Heart right ventricle (tissue), 16 donors: ENCODE measurements around the gene GPSM1. TPM values are rescaled to one million over a fixed set of nuclear protein-coding genes. Genes with fewer than 3 reads are reported as not detected.
"Not testable (repeated sequence)": the region's sequence is repeated elsewhere in the genome, so short reads cannot be mapped to it uniquely, and the experiment has no call there.

Experiments used
- ATAC-seq, 8 donors: fragments of 200-7000 bp; cut with Tn5 transposase; one replicate each; pipeline ENCODE4 v1.9.1; 2020; ENCODE audit warnings: mild to moderate bottlenecking in 8 of 8, moderate library complexity in 8 of 8, moderate number of reproducible peaks in 1 of 8
- DNase-seq, 2 donors: peaks; one replicate each; pipeline ENCODE4 v3.0.0-alpha.2; 2020
- H3K27ac ChIP-seq, 10 donors: fragments of 200-600 bp; sonication (generic) in 2 of 10; one replicate each; pipeline versions ENCODE4 v1.5.0 to v1.8.0; 2020 to 2022; ENCODE audit warnings: mild to moderate bottlenecking in 3 of 10
- H3K27me3 ChIP-seq, 7 donors: fragments of 200-600 bp; one replicate each; pipeline ENCODE4 v1.8.0; 2021 to 2022; ENCODE audit warnings: mild to moderate bottlenecking in 2 of 7
- H3K36me3 ChIP-seq, 9 donors: fragments of 200-600 bp; sonication (generic) in 1 of 9; one replicate each; pipeline versions ENCODE4 v1.5.0 to v1.8.0; 2020 to 2022; ENCODE audit warnings: mild to moderate bottlenecking in 2 of 9
- H3K4me1 ChIP-seq, 9 donors: fragments of 200-600 bp; sonication (generic) in 1 of 9; one replicate each; pipeline versions ENCODE4 v1.5.0 to v1.8.0; 2020 to 2022; ENCODE audit warnings: mild to moderate bottlenecking in 4 of 9
- H3K4me3 ChIP-seq, 10 donors: fragments of 200-600 bp; sonication (generic) in 2 of 10; one replicate each; pipeline versions ENCODE4 v1.5.0 to v1.8.0; 2020 to 2022; ENCODE audit warnings: mild to moderate bottlenecking in 7 of 10, moderate library complexity in 2 of 10
- H3K9me3 ChIP-seq, 11 donors: fragments of 200-600 bp in 10 of 11; sonication (generic) in 2 of 11; one replicate each; pipeline versions ENCODE4 v1.5.0 to v1.8.0; 2013 to 2022; ENCODE audit warnings: mild to moderate bottlenecking in 2 of 11, control low read depth in 1 of 11, moderate library complexity in 1 of 11
- WGBS, 2 donors: extraction: QIAGEN DNeasy Blood & Tissue Kit; methylation state at CpG; one replicate each; pipeline ENCODE4 v1.1.7; 2013; ENCODE audit warnings: inconsistent platforms in 1 of 2; 5-methylcytosine and 5-hydroxymethylcytosine counted together
- intact Hi-C, 10 donors: fragments of 100-400 bp; cut with DNase I; formaldehyde crosslinking; loops; one replicate each; pipeline versions ENCODE4 v1.11.1 to v1.14.2; 2022
- polyA plus RNA-seq, 2 donors: library from polyadenylated mRNA; stranded (reverse); fragments of 200-250 nt; gene quantifications; one replicate each; pipeline ENCODE4 v1.2.3, GENCODE V29; 2013
- total RNA-seq, 10 donors: library from RNA; stranded (reverse); fragmentation: NEBNext Ultra II Directional in 3 of 10; extraction: Animal tissue kit (Norgen Biotek cat#: 25700) in 3 of 10; gene quantifications; one replicate each; pipeline versions ENCODE4 v1.2.1 to v1.2.4, GENCODE V29; 2021 to 2023
- TF ChIP-seq, protein P1 (sequence below), 9 donors: fragments of 200-600 bp; sonication (generic) in 2 of 9; IDR thresholded peaks; one replicate each; pipeline versions ENCODE4 v1.5.0 to v1.8.0; 2021 to 2022; ENCODE audit warnings: antibody characterized with exemption in 9 of 9, mild to moderate bottlenecking in 5 of 9, moderate library complexity in 1 of 9
- donor health status: Arrhythmogenic right ventricular cardiomyopathy.
- donor health status: ischemic (EF 13 %, LVEDD 7.1; RV severe dilation, severe dysfunction).
- donor health status: healthy with polysubstance abuse.
- donor health status: DM: no; HTN: yes; CAD: no.
- donor health status: DM: no; HTN: no; CAD: no.
- donor health status: ischemic (EF 25% LVEDD 6.9; RV normal size, moderate dysfunction).
- donor health status: ischemic (EF 25% LVEDD 5.7; RV mildly dilated, moderate dysfunction).
- donor health status: healthy.
- donor health status: DM: yes; HTN: yes; CAD: no.
- donor health status: Ischemic cardiomyopathy.
- donor health status: ischemic (EF 35%, LVEDD 5.7; RV mildly dilated, moderate dysfunction).
- donor health status: nonischemic (EF 11% LVEDD 7.7; RV severe dilation, severe dysfunction).
- donor health status: DM: yes; HTN: yes; CAD: no.
- donor health status: PGD.
- donor health status: ischemic (EF 29% LVEDD 5.4; RV normal size, mild dysfunction).
- donor health status: nonischemic (EF 23%, LVEDD 6.1; RV moderate dilation, normal function).

GPSM1 gene
- total and polyA plus RNA-seq, 12 donors, result 19.4 to 87.8 (median 25.8) TPM

DNA sequence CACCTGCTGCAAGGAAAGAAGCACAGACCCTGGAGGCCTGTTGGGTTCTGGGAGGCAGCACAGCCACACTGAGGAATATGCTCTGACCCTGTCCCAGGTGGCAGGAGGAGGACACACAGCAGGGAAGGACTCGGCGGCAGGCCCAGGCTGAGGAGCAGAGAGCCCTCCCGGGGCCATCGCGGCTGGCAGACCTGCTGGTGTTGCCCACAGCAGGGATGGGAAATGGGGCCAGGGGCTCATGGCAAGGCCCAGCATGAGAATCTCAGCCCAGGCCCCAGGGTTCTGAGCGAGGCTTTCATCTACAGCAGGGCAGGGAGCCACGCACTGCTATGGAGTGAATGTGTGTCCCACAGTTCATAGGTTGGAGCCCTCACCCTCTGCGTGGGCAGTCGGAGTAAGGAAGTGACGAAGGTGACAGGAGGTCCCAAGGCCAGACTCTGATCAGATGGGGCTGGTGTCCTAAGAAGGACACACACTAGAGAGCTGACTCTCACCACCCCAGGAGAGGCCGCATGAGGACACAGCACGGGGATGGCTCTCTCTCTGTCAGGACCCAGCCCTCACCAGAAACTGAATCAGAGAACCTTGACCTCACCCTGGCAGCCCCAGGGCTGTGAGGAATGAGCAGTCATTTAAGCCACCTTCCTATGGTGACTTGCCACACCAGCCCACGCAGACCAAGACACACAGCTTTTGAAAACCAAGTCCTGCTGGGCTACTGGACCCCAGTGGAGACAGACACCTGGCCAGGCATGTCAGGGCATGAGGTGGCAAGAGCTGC is 10.3 kb upstream of the GPSM1 start:
- DNase-seq, result peak in 1 of 2 donors; percentile 4
- no peak for ATAC-seq
- no peaks in the 10 kb centered on the region for H3K36me3 ChIP-seq
- peaks cover 0 to 27% (median 4%) of the 10 kb centered on the region in 11 donors for H3K9me3 ChIP-seq
- TF ChIP-seq, protein P1, sequence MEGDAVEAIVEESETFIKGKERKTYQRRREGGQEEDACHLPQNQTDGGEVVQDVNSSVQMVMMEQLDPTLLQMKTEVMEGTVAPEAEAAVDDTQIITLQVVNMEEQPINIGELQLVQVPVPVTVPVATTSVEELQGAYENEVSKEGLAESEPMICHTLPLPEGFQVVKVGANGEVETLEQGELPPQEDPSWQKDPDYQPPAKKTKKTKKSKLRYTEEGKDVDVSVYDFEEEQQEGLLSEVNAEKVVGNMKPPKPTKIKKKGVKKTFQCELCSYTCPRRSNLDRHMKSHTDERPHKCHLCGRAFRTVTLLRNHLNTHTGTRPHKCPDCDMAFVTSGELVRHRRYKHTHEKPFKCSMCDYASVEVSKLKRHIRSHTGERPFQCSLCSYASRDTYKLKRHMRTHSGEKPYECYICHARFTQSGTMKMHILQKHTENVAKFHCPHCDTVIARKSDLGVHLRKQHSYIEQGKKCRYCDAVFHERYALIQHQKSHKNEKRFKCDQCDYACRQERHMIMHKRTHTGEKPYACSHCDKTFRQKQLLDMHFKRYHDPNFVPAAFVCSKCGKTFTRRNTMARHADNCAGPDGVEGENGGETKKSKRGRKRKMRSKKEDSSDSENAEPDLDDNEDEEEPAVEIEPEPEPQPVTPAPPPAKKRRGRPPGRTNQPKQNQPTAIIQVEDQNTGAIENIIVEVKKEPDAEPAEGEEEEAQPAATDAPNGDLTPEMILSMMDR (IDR thresholded peaks at IDR 0.05), result no peak
- 87 to 90% methylated on average over 13 of the region's 13 CpGs for WGBS, 2 donors
- no peak overlapping the region for H3K4me3 ChIP-seq
- intact Hi-C loops, result loop anchor here in 1 of 10 donors (10.0 kb wide), 1 partner anchor 88 kb away; the partner anchor contains the start of gene SNAPC4
- peaks cover 0 to under 1% (median 0%) of the 10 kb centered on the region in 7 donors for H3K27me3 ChIP-seq
- no peak overlapping the region for H3K27ac ChIP-seq
- H3K4me1 ChIP-seq, result no peaks in the 10 kb centered on the region

DNA sequence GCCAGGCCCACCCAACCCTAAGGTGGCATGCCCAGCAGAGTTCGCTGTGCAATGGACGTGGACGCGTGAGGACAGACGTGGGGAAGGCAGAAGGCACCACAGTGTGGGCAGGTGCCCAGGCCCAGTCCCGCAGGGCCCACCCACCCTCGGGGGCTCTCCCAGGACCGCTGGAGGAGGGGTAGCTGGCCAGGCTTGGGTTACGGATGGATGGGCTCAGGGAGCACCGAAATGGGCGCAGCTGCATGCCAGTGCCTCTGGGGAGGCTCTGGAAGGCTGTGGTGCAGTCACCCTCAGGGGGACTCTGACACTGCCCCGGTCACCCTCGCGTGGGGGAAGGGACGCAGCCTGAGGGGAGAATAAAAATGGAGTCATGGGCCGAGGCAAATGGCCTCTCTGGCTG is 9.6 kb upstream of the GPSM1 start:
- intact Hi-C loops, result loop anchor here in 1 of 10 donors (10.0 kb wide), 1 partner anchor 87 kb away; the partner anchor contains the start of gene SNAPC4
- H3K27ac ChIP-seq, result no peak overlapping the region
- DNase-seq, result peak in 1 of 2 donors; percentile 5
- no peaks in the 10 kb centered on the region for H3K27me3 ChIP-seq
- TF ChIP-seq, protein P1 (IDR thresholded peaks at IDR 0.05), result no peak
- no peaks in the 10 kb centered on the region for H3K4me1 ChIP-seq
- H3K36me3 ChIP-seq, result no peaks in the 10 kb centered on the region
- 88 to 89% methylated on average over 16 of the region's 16 CpGs for WGBS, 2 donors
- ATAC-seq, result no peak
- H3K4me3 ChIP-seq, result no peak overlapping the region
- peaks cover 0 to 27% (median 4%) of the 10 kb centered on the region in 11 donors for H3K9me3 ChIP-seq

DNA sequence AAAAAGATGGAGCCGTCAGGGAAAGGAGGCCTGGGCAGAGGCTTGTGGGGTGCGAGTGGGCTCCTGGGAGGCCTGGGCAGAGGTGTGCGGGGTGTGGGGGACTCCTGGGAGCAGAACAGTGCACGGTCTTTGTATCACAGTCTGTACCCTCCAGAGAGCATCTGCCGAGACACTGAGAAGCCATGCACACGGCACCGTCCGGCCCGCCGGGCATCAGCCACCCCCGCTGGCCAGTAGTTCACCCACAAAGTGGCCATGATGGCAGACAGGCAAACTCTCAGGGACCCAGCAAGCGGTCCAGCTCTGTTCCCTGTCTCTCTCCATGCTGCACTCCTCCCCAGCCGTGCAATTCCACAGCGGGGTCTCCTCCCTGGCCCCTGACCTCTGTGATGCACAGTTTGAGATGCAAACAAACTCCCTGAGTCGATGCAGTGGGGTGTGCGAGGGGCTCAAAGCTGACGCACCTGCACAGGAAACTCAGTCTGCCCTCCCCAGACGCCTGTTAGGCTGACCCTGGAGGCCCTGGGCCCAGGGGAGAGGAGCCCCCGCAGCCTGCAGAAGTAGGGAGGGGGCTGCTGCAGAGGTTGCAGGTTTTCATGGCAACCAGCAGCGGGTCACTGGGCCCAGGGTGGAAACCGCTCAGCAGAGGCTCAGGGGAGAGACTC is 9.1 kb upstream of the GPSM1 start:
- TF ChIP-seq, protein P1 (IDR thresholded peaks at IDR 0.05), result no peak
- H3K27me3 ChIP-seq, result no peaks in the 10 kb centered on the region
- ATAC-seq (no peak), DNase-seq (peak in 1 of 2 donors; percentile 2)
- no peaks in the 10 kb centered on the region for H3K4me1 ChIP-seq
- no peak overlapping the region for H3K27ac ChIP-seq
- H3K36me3 ChIP-seq, result no peaks in the 10 kb centered on the region
- H3K4me3 ChIP-seq, result no peak overlapping the region
- intact Hi-C loops, result loop anchor here in 1 of 10 donors (10.0 kb wide), 1 partner anchor 87 kb away; the partner anchor contains the start of gene SNAPC4
- 76 to 80% methylated on average over 21 of the region's 21 CpGs for WGBS, 2 donors
- H3K9me3 ChIP-seq, result peaks cover 0 to 27% (median 4%) of the 10 kb centered on the region in 11 donors

DNA sequence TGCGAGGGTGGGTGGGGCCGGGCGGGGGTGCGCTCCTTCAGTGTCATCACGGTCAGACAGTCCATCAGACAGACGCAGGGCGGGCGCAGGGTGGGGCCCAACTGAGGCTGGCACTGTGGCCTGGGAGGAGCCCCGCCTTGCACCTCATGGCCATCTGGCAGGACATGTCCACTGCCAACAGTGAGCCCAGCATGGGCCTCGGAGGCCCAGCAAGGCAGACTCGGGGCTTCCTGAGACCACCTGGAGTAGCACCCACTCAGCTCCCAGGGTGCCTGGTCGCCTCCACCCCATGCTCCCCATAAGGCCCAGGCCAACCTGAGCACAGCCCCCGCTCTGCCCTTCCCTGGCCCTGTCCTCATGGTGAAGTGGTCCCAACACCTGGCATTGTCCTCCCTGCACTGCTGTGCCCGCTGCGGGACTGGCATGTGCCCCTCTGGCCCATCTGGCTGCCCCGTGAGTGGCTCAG is 8.5 kb upstream of the GPSM1 start:
- ATAC-seq (peak in 1 of 8 donors; percentile 36), DNase-seq (peak in 1 of 2 donors; percentile 4)
- Histone ChIP-seq H3K36me3 (no peaks in the 10 kb centered on the region), H3K9me3 (peaks cover 0 to 27% (median 4%) of the 10 kb centered on the region in 11 donors), H3K27ac (no peak overlapping the region), H3K4me3 (no peak overlapping the region), H3K4me1 (no peaks in the 10 kb centered on the region), H3K27me3 (no peaks in the 10 kb centered on the region)
- WGBS, 2 donors, result 85 to 91% methylated on average over 16 of the region's 16 CpGs
- intact Hi-C loops, result loop anchor here in 1 of 10 donors (10.0 kb wide), 1 partner anchor 86 kb away; the partner anchor contains the start of gene SNAPC4
- TF ChIP-seq, protein P1 (IDR thresholded peaks at IDR 0.05), result no peak

DNA sequence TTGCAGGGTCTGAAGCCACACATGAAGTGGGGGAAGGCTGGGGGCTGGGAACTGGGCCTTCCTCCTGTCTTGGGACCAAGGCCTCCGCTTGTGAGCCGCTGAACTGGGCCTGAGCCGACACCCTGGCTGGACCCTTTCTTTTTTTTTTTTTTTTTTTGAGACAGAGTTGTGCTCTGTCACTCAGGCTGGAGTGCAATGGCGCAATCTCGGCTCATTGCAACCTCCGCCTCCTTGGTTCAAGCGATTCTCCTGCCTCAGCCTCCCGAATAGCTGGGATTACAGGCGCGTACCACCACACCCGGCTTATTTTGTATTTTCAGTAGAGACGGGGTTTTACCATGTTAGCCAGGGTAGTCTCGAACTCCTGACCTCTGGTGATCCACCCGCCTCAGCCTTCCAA is 8.1 kb upstream of the GPSM1 start:
- H3K4me3 ChIP-seq, H3K27ac ChIP-seq, ATAC-seq, H3K27me3 ChIP-seq, H3K36me3 ChIP-seq, DNase-seq, H3K4me1 ChIP-seq: not testable (repeated sequence)
- peaks cover 0 to 25% (median 4%) of the 10 kb centered on the region in 11 donors for H3K9me3 ChIP-seq
- WGBS, 2 donors, result 94 to 99% methylated on average over 14 of the region's 14 CpGs
- intact Hi-C loops, result loop anchor here in 1 of 10 donors (10.0 kb wide), 1 partner anchor 86 kb away; the partner anchor contains the start of gene SNAPC4

DNA sequence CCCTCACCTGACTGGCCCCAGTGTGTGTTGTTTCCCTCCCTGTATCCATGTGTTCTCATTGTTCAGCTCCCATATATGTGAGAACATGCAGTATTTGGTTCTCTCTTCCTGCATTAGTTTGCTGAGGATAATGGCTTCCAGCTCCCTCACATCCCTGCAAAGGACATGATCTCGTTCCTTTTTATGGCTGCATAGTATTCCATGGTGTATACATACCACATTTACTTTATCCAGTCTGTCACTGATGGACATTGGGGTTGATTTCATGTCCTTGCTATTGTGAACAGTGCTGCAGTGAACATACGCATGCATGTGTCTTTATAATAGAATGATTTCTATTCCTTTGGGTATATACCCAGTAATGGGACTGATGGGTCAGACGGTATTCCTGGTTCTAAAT is 7.4 kb upstream of the GPSM1 start:
- H3K4me1 ChIP-seq, H3K27me3 ChIP-seq, H3K4me3 ChIP-seq, ATAC-seq, H3K36me3 ChIP-seq, H3K27ac ChIP-seq, DNase-seq: not testable (repeated sequence)
- WGBS, 2 donors, result 91 to 93% methylated on average over 3 of the region's 3 CpGs
- intact Hi-C loops, result loop anchor here in 1 of 10 donors (10.0 kb wide), 1 partner anchor 85 kb away; the partner anchor contains the start of gene SNAPC4
- peaks cover 0 to 18% (median 3%) of the 10 kb centered on the region in 11 donors for H3K9me3 ChIP-seq
